Measurements from ENCODE around the gene MTIF2.
"Not testable (repeated sequence)": the region's sequence is repeated elsewhere in the genome, so short reads cannot be mapped to it uniquely, and the experiment has no call there.

Gene MTIF2
- long read RNA-seq, donor 1, partial matches to known transcripts, result 8 of 9 reads
- long read RNA-seq, donor 1, other reads (novel, unspliced or antisense), result 0 of 9 reads
- long read RNA-seq, donor 2, partial matches to known transcripts, result 0 of 1 reads
- long read RNA-seq, donor 2, other reads (novel, unspliced or antisense), result 0 of 1 reads
- long read RNA-seq, donor 3, partial matches to known transcripts, result 6 of 6 reads
- long read RNA-seq, donor 3, other reads (novel, unspliced or antisense), result 0 of 6 reads
- long read RNA-seq, donor 4, partial matches to known transcripts, result 29 of 31 reads
- long read RNA-seq, donor 4, other reads (novel, unspliced or antisense), result 0 of 31 reads
- long read RNA-seq, donor 5, partial matches to known transcripts, result 11 of 12 reads
- long read RNA-seq, donor 5, other reads (novel, unspliced or antisense), result 0 of 12 reads
- long read RNA-seq, donor 6, partial matches to known transcripts, result 7 of 8 reads
- long read RNA-seq, donor 6, other reads (novel, unspliced or antisense), result 0 of 8 reads
- long read RNA-seq, donor 7, partial matches to known transcripts, result 6 of 9 reads
- long read RNA-seq, donor 7, other reads (novel, unspliced or antisense), result 0 of 9 reads
- long read RNA-seq, donor 8, partial matches to known transcripts, result 15 of 16 reads
- long read RNA-seq, donor 8, other reads (novel, unspliced or antisense), result 0 of 16 reads

- DNase-seq, result peak; percentile 86
These were observed at the start of gene MTIF2 for GRCh38 chr2:55268907-55269644. Gene MTIF2, minus strand, starts transcription at chr2:55269231. Its CDS starts 5,373 bp downstream, at chr2:55263858.

GRCh38 chr2:55314985-55315384 is 46.0 kb upstream of the MTIF2 start:
- no peak for DNase-seq

GRCh38 chr2:55311444-55311870 is 42.4 kb upstream of the MTIF2 start:
- no peak for DNase-seq

DNA sequence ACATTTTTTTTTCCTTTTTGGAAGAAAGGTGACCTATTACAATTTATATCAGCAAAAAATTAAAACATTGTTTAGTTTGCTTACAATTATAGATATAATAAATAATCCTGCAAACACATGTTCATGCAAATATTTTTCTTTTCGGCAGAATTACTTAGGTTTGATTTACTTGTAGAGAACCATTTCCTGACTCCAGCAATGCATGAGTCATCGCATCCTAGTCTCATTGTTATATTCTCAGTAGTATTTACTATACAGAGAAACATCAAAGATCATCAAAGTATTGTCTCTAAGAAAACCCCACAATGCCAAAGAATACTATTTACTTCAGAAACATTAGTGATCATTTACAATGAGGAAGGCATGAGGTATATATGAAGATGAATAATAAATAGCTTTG is 40.4 kb upstream of the MTIF2 start:
- DNase-seq, result no peak

DNA sequence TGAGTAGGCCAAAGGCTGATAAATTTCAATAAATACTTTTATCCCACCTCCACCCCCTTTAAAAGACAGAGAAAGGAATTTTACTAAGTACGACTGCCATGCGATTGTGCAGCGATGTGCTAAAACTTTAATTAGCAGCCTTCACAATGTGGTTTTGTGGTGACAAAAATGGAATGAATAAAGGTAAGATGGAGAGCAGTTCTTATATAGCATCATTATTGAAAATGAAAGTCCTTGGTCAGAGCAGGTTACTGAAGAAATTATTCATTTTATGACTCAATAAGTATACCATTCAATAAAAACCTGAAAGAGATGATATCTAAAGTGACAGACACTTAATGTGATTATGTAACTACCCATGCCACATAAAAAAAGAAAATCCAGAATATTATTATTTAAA is 33.2 kb upstream of the MTIF2 start:
- DNase-seq, result no peak

GRCh38 chr2:55301277-55301676 is 32.2 kb upstream of the MTIF2 start:
- no peak for DNase-seq

- no peak for DNase-seq
These were observed 27.4 kb upstream of the MTIF2 start for GRCh38 chr2:55296393-55296792.

- DNase-seq, result no peak
These were observed 14.1 kb upstream of the MTIF2 start for GRCh38 chr2:55283083-55283482.

DNA sequence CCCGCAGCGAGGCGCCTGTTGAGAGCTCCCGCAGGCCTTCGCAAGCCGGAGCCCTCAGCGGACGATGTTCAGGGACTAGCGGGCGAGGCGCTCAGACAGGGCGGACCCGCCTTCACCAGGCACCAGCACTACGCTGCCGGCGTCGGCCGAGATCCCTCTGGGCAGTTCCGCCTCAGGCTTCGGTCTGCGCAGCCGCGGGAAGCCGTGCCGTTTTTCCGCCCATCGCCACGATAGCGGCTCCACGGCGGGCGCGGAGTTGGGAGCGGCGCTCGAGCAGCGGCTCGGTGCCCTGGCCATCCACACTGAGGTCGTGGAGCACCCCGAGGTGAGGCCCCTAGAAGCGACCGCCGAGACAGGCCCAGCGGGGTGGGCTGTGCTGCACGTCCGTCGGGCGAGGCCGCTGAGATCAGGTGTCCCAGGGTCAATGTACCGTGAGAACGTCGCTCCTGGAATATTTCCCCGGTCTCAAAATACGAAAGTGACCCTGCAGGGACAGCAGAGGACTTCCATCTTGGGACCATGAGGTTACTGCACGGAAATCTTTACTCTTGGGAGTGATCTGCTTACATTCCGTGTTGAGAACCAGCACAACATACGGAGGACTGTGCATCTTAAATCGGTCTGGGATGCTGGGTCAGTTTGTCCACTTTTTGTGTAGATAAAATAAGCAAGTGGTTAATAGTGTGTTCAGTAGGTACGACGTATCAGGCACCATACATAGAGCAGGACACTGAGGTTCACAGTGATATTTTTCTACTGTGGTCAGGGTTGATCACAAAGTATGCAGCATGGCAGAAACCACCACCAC is 13.3 kb upstream of the MTIF2 start:
- DNase-seq, result peak; percentile 93

DNA sequence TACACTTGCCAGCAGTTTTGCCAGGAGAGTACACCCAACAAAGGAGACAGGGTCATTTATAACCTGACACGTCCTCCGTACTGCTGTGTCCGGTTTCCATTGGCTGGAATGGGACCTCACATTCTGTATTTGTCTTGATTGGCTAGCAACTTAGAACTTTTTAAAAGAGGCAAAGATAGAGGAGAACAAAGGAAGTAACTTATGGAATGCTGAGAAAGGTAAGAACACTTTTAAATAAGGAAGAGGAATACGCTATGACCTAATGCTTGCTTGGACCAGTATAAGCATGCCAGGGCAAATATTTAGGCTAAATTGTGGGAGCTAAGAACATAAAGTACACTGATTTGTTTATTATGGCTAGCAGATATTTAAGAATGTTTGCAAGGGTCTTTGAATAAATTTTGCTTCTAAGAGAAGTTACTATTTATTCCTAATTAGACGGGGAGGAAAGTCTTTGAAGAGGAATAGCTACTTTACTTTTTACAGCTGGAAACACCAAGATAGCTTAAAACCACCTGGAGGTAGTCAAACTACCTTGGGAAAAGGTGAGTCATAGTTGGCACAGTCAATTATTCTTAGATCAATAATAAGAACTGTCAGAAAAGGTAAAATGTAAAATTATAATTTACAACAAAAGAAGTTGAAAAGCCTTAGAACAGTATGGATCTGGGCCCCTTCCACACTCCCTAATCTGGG is 12.0 kb upstream of the MTIF2 start:
- not testable (repeated sequence) for DNase-seq

DNA sequence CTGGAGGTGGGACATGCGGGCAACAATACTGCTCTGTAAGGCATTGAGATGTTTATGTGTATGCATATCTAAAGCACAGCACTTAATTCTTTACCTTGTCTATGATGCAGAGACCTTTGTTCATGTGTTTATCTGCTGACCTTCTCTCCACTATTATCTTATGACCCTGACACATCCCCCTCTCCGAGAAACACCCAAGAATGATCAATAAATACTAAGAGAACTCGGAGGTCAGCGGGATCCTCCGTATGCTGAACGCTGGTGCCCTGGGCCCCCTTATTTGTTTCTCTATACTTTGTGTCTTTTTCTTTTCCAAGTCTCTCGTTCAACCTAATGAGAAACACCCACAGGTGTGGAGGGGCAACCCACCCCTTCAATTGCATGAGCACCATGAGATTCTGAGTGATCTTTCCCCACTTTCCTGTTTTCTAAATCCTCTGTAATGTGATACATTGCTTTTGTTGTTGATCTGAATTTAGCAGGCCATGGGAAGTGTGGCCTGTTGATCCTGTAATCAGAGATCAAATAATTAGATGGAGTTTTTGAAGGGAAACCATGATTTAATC is 10.9 kb upstream of the MTIF2 start:
- not testable (repeated sequence) for DNase-seq

DNA sequence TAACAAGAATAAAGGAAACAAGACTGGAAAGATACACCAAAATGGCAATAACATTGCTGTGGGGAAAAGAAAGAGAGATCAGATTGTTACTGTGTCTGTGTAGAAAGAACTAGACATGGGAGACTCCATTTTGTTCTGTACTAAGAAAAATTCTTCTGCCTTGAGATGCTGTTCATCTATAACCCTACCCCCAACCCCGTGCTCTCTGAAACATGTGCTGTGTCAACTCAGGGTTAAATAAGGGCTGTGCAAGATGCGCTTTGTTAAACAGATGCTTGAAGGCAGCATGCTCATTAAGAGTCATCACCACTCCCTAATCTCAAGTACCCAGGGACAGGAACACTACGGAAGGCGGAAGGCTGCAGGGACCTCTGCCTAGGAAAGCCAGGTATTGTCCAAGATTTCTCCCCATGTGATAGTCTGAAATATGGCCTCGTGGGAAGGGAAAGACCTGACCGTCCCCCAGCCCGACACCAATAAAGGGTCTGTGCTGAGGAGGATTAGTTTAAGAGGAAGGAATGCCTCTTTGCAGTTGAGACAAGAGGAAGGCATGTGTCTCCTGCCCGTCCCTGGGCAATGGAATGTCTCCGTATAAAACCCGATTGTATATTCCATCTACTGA is 10.3 kb upstream of the MTIF2 start:
- peak; percentile 24 for DNase-seq

DNA sequence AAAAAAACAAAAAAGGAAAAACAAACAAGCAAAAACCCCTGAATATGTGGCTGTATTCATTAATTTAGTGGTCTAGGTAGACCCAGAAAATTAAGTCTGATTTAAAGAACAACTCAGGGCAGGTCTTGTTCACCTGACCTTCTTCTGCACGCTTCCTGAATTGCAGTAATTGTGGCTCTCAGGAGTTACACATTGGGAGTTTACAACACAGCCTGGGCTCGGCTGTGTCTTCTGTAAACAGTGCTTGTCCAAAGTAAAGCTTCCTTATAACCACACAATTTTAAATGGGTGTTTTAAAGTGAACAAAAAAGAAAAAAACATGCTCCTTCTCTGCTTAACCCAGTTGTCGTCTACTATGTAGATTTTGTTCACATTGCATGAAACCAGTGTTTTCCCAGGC is 8.3 kb upstream of the MTIF2 start:
- no peak for DNase-seq

DNA sequence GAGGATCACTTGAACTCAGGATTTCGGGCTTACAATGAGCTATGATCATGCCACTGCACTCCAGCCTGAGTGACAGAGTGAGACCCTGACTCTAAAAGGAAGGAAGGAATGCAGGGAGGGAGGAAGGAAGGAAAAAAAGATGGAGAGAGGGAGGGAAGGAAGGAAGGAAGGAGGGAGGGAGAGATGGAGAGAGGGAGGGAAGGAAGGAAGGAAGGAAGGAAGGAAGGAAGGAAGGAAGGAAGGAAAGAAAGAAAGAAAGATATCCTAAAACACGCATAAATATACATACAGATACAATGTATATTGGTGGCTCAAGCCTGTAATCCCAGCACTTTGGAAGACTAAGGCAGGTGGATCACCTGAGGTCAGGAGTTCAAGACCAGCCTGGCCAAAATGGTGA is 5.3 kb upstream of the MTIF2 start:
- not testable (repeated sequence) for DNase-seq

GRCh38 chr2:55269645-55269990 is 587 bp upstream of the MTIF2 start:
- peak; percentile 25 for DNase-seq

DNA sequence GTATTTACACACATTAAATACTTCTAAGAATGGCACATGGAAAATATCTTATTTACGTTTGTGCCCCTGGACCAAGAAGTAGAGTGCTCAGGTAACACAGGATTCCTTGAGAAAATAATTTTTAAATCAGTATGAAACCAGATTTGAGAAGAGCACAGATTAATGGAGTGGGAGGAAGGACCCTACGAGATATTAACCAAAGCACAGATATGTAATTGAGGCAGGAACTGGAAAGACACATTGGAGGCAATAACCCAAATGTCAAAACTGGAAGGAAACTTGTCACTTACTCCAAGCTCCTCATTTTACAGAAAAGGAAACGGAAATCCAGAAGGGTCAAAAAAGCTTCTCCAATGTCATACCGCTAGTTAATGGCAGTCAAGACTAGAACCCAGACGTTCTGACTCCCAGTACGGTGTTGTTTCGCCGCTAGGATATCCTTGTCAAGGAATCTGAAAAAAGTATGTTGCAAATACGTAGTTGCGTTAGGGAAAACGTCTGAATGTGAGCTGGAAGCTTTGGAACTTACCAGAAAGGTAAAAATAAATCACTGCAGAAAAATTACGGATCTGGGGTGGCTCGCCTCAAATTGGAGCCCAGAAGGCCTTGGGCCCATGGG is 634 bp downstream of the MTIF2 start:
- no peak for DNase-seq

GRCh38 chr2:55259586-55259985 is 9.4 kb downstream of the MTIF2 start:
- DNase-seq, result not testable (repeated sequence)

- DNase-seq, result no peak
These were observed 16.2 kb downstream of the MTIF2 start for GRCh38 chr2:55252832-55253231.

DNA sequence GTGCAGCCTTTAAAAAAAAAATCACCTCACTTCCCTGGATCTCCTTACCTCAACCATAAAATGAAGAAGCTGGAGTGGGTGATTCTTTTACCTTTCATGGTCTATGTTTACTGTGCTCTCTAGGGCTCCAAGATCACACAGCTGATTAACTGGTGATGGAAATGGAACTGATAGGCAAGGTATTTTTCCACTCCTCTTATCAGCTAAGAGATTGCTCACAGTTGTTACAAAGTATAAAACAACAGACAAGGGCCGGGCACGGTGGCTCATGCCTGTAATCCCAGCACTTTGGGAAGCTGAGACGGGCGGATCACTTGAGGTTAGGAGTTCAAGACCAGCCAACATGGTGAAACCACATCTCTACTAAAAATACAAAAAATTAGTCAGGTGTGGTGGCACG is 22.0 kb downstream of the MTIF2 start:
- no peak for DNase-seq

GRCh38 chr2:55245411-55245810 is 23.6 kb downstream of the MTIF2 start:
- no peak for DNase-seq

Data from right kidney (tissue), 9 donors.